Fibroblast of lung (primary cell): Measurements from ENCODE around the gene ADAM33. TPM values are rescaled to one million over a fixed set of nuclear protein-coding genes. Genes with fewer than 3 reads are reported as not detected.
A peak's percentile ranks its signal among the peaks of the same experiment; 100 is the strongest.

Experiments used
- DNase-seq, 2 donors: peaks; one replicate each; pipeline versions ENCODE4 v3.0.0 to v3.0.0-alpha.2; 2010; ENCODE audit warnings: low read depth in 2 of 2
- H2AFZ ChIP-seq: 2 replicates; pipeline ENCODE4 v1.5.1; 2012; ENCODE audit warnings: low read length, control low read depth, inconsistent platforms
- H3K27ac ChIP-seq: 2 replicates; pipeline ENCODE4 v1.5.1; 2011; ENCODE audit warnings: low read length, control low read depth; ENCODE audit not compliant: insufficient read depth
- H3K27me3 ChIP-seq: 2 replicates; pipeline ENCODE4 v1.5.1; 2011; ENCODE audit warnings: mild to moderate bottlenecking, low read length; ENCODE audit not compliant: control insufficient read depth, insufficient read depth
- H3K36me3 ChIP-seq: 2 replicates; pipeline ENCODE4 v1.5.1; 2011; ENCODE audit warnings: low read length; ENCODE audit not compliant: control insufficient read depth, insufficient read depth
- H3K4me1 ChIP-seq: 2 replicates; pipeline ENCODE4 v1.5.1; 2011; ENCODE audit warnings: low read length; ENCODE audit not compliant: control insufficient read depth, insufficient read depth; ENCODE audit errors: extremely low read depth
- H3K4me2 ChIP-seq: 2 replicates; pipeline ENCODE4 v1.5.1; 2011; ENCODE audit warnings: low read length, control low read depth; ENCODE audit not compliant: insufficient read depth; ENCODE audit errors: extremely low read depth
- H3K4me3 ChIP-seq, 4 experiments: fragments of 200-600 bp in 1 of 4; sonication (generic) in 1 of 4; replicated peaks in 1 of 4; 2 replicates each; pipeline ENCODE4 v1.5.1; 2011 to 2016; ENCODE audit warnings: low read length in 4 of 4, low read depth in 3 of 4, mild to moderate bottlenecking in 3 of 4, control low read depth in 2 of 4, inconsistent platforms in 1 of 4, mixed read lengths in 1 of 4; ENCODE audit not compliant: insufficient read depth in 1 of 4; ENCODE audit errors: control extremely low read depth in 1 of 4
- H3K79me2 ChIP-seq: 2 replicates; pipeline ENCODE4 v1.5.1; 2012; ENCODE audit warnings: mild to moderate bottlenecking, low read length, inconsistent platforms; ENCODE audit not compliant: control insufficient read depth, insufficient read depth
- H3K9ac ChIP-seq: 2 replicates; pipeline ENCODE4 v1.5.1; 2011; ENCODE audit warnings: mild to moderate bottlenecking, low read length, control low read depth; ENCODE audit not compliant: insufficient read depth
- H3K9me3 ChIP-seq: 2 replicates; pipeline ENCODE4 v1.5.1; 2012; ENCODE audit warnings: low read depth, low read length; ENCODE audit not compliant: control insufficient read depth, insufficient read depth
- H4K20me1 ChIP-seq: 2 replicates; pipeline ENCODE4 v1.5.1; 2011; ENCODE audit warnings: low read length; ENCODE audit not compliant: control insufficient read depth, insufficient read depth; ENCODE audit errors: extremely low read depth
- EZH2 ChIP-seq: IDR thresholded peaks from 2 replicates; pipeline ENCODE4 v1.5.1; 2012; ENCODE audit warnings: low read length, control low read depth, mild to moderate bottlenecking; ENCODE audit errors: missing control alignments
- polyA plus RNA-seq, 2 donors: library from polyadenylated mRNA; depleted of rRNA in 1 of 2; stranded (reverse) in 1 of 2; unstranded in 1 of 2; fragments of >200 nt; gene quantifications; 2 replicates each; pipeline ENCODE4 v1.2.1, GENCODE V29; 2011 to 2012; ENCODE audit warnings: missing spikeins in 1 of 2
- total RNA-seq: library from RNA; depleted of rRNA; stranded (reverse); fragments of >200 nt; gene quantifications from 2 replicates; pipeline ENCODE4 v1.2.1, GENCODE V29; 2014
- TF ChIP-seq, protein P1 (sequence below), 2 donors: IDR thresholded peaks in 1 of 2; conservative IDR thresholded peaks in 1 of 2; 1 replicate in 1 of 2; 2 replicates in 1 of 2; pipeline ENCODE4 v1.5.1; 2011 to 2012; ENCODE audit warnings: low read length in 2 of 2, control low read depth in 1 of 2, inconsistent platforms in 1 of 2, low read depth in 1 of 2, mild to moderate bottlenecking in 1 of 2

ADAM33 gene
- total and polyA plus RNA-seq, 2 donors (not counting 1 experiment from before 2014, with no cell fraction given): 29.4 to 67.9 TPM

DNA sequence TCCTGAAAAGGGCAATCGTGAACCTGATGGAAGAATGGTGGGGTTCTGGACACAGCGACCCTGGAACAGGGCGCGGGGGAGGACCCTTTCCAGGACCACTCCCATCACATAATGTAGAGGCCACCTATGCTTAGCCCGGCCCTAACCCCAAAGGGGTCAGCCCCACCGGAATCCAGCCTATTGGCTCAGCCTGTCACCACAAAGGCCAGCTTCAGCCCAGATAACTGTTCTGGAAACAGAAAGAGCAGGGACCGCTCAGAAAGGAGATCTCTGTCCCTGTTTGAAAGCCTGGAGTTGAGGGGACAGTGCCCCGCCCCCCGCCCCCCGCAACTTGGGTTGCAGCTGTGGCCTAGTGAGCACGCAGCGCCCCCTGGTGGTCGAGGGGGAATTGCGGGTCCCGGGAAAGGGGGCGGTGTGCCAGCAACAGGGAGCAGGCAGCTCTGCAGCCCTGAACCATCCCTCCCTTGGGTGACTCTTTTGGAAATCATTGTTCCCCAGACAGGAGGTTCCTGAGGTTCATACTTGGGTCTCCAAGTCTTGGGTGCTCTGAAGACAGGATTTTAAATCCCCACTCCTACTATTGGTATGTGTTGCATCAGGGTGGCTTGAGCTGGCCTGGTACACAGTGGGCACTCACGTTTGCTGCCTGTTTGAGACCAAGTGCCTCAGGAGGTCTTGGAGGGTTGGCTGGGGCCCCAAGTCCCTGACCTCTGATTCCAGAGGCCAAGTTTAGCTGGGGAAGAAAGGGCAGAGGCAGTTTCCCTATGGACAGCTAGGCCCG lies 29.1 kb upstream of the ADAM33 start:
- Histone ChIP-seq H3K79me2 (no peaks in the 10 kb centered on the region), H3K9me3 (no peaks in the 10 kb centered on the region)
- TF ChIP-seq, protein P1, sequence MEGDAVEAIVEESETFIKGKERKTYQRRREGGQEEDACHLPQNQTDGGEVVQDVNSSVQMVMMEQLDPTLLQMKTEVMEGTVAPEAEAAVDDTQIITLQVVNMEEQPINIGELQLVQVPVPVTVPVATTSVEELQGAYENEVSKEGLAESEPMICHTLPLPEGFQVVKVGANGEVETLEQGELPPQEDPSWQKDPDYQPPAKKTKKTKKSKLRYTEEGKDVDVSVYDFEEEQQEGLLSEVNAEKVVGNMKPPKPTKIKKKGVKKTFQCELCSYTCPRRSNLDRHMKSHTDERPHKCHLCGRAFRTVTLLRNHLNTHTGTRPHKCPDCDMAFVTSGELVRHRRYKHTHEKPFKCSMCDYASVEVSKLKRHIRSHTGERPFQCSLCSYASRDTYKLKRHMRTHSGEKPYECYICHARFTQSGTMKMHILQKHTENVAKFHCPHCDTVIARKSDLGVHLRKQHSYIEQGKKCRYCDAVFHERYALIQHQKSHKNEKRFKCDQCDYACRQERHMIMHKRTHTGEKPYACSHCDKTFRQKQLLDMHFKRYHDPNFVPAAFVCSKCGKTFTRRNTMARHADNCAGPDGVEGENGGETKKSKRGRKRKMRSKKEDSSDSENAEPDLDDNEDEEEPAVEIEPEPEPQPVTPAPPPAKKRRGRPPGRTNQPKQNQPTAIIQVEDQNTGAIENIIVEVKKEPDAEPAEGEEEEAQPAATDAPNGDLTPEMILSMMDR (conservative IDR thresholded peaks at IDR 0.05 in 1 of 2, IDR thresholded peaks at IDR 0.05 in 1 of 2; ENCODE audit: low read depth in 1 of 2, low read length in 2 of 2): peak; percentile 82 to 83
- no peak for TF ChIP-seq EZH2

DNA sequence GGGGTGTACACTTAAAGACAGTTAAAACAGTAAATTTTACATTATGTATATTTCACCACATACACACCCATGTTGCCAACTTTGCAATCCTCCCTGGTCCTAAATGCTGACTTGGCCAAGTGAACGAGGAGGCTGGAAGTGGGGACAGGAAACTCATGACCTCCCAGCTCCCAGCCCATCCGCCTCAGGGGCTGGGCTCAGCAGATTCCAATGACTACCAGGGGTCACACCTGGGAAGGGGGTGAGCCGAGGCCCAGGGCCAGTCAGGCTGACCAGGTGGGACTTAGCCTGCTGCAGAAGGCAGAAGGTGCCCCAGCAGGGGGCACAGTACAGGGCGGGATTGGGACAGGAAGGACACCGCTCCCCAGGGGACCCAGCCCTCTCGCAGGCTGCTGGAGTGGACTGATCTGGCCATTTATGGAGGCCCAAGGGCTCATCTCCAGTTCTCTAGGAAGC lies 28.2 kb upstream of the ADAM33 start:
- no peak for DNase-seq
- no peaks in the 10 kb centered on the region for H3K27me3 ChIP-seq

More for the DNA sequence above, 29.1 kb upstream of the ADAM33 start:
- H4K20me1 ChIP-seq: no peaks in the 10 kb centered on the region
- H3K4me1 ChIP-seq: no peaks in the 10 kb centered on the region
- no peak overlapping the region for H3K4me2 ChIP-seq
- no peak overlapping the region for H3K4me3 ChIP-seq
- H2AFZ ChIP-seq: no peak overlapping the region
- H3K9ac ChIP-seq: no peak overlapping the region
- no peaks in the 10 kb centered on the region for H3K27me3 ChIP-seq
- no peaks in the 10 kb centered on the region for H3K36me3 ChIP-seq
- H3K27ac ChIP-seq: no peak overlapping the region
- peak; percentile 20 to 48 for DNase-seq

DNA sequence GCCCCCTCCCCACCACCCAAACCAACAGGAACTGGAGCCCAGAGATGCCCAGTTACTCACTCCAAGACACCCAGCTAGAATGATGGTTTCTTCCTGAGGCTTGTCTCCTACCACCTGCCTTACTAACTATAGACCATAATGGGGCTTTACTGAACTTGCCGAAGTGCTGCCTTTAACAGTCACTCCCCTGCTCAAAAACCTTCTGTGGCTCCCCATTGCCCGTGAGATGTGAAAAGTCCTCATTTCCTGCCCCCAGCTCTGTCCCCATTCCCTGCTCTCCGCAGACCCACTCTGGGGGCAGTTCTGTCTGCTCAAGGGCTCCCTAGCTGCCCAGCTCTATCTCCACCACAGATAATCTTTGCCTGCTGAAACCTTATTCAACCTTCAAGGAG lies 25.7 kb upstream of the ADAM33 start:
- H3K27me3 ChIP-seq: peaks cover 3% of the 10 kb centered on the region
- no peak overlapping the region for H3K4me2 ChIP-seq
- H3K4me1 ChIP-seq: no peaks in the 10 kb centered on the region
- H3K9ac ChIP-seq: no peak overlapping the region
- no peak overlapping the region for H2AFZ ChIP-seq
- no peaks in the 10 kb centered on the region for H3K36me3 ChIP-seq
- no peak for DNase-seq
- H3K4me3 ChIP-seq: no peak overlapping the region
- H3K27ac ChIP-seq: no peak overlapping the region
- no peaks in the 10 kb centered on the region for H4K20me1 ChIP-seq
- no peaks in the 10 kb centered on the region for H3K9me3 ChIP-seq
- no peaks in the 10 kb centered on the region for H3K79me2 ChIP-seq
- TF ChIP-seq, protein P1 (conservative IDR thresholded peaks at IDR 0.05 in 1 of 2, IDR thresholded peaks at IDR 0.05 in 1 of 2; ENCODE audit: low read depth in 1 of 2, low read length in 2 of 2): no peak
- no peak for TF ChIP-seq EZH2

More for the DNA sequence above, 28.2 kb upstream of the ADAM33 start:
- TF ChIP-seq EZH2: no peak
- TF ChIP-seq, protein P1 (conservative IDR thresholded peaks at IDR 0.05 in 1 of 2, IDR thresholded peaks at IDR 0.05 in 1 of 2; ENCODE audit: low read depth in 1 of 2, low read length in 2 of 2): no peak
- Histone ChIP-seq H3K9me3 (no peaks in the 10 kb centered on the region), H4K20me1 (no peaks in the 10 kb centered on the region), H3K79me2 (no peaks in the 10 kb centered on the region), H3K9ac (no peak overlapping the region), H2AFZ (no peak overlapping the region), H3K4me1 (no peaks in the 10 kb centered on the region), H3K4me3 (no peak overlapping the region), H3K36me3 (no peaks in the 10 kb centered on the region), H3K4me2 (no peak overlapping the region), H3K27ac (no peak overlapping the region)
